Measurements from ENCODE around the gene ANK3. TPM values are rescaled to one million over a fixed set of nuclear protein-coding genes. Genes with fewer than 3 reads are reported as not detected.

ANK3 gene
- total and polyA plus RNA-seq, 2 donors (not counting 3 experiments of a cell fraction or from before 2014, with no cell fraction given), result 0.88 to 8.5 TPM

DNA sequence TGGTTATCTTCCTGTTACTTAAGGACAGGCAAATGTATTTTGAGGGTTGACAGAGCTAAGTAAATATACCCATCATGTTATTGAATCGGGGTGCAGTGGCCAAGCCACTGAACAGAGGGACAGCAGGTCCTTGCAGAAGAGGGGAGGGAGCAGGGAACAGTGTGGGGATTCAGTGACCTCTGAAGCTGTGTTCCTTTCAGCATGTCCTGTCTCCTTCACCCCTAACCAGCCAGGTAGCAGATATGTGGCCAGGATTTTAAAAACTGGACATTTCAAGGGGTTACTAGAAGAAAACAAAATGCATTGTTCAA, 12.7 kb downstream of the ANK3 start:
- no peaks in the 10 kb centered on the region for H3K79me2 ChIP-seq (ENCODE audit: control insufficient read depth, insufficient read depth, low read length)
- peak overlapping the region; percentile 35 for H2AFZ ChIP-seq (ENCODE audit: low read depth, low read length)
- no peaks in the 10 kb centered on the region for H4K20me1 ChIP-seq (replicated peaks; ENCODE audit: control insufficient read depth, extremely low read depth, insufficient read depth, low read length)
- H3K9me1 ChIP-seq (replicated peaks; ENCODE audit: control insufficient read depth, extremely low read depth, insufficient read depth, low read length), result no peaks in the 10 kb centered on the region
- intact Hi-C loops (cut with micrococcal nuclease), result no loop called here
- ChIA-PET CTCF (interaction anchor here (1.4 kb wide), 1 partner anchor 42 kb away, joined by 3 read pairs; no protein-coding TSS in a partner anchor), POLR2A (no interaction called here)
- no peak overlapping the region for H3K27ac ChIP-seq (ENCODE audit: insufficient read depth, low read depth, low read length)
- H3K9ac ChIP-seq (replicated peaks; ENCODE audit: extremely low read depth, insufficient read depth, low read length), result no peak overlapping the region
- no peak overlapping the region for H3K4me3 ChIP-seq (replicated peaks in 1 of 3; ENCODE audit: insufficient read depth in 1 of 3, low read depth in 1 of 3, low read length in 3 of 3)
- no peaks in the 10 kb centered on the region for H3K36me3 ChIP-seq (ENCODE audit: control insufficient read depth in 2 of 2, extremely low read depth in 1 of 2, insufficient read depth in 2 of 2, low read length in 2 of 2)
- DNase-seq (ENCODE audit: low read depth, low spot score) (no peak), FAIRE-seq (peak; percentile 42)
- H3K4me2 ChIP-seq (ENCODE audit: insufficient read depth, low read length), result no peak overlapping the region
- H3K27me3 ChIP-seq (ENCODE audit: control insufficient read depth in 2 of 2, insufficient read depth in 2 of 2, low read length in 2 of 2), result no peaks in the 10 kb centered on the region
- no peaks in the 10 kb centered on the region for H3K9me3 ChIP-seq (replicated peaks; ENCODE audit: control insufficient read depth, insufficient read depth, low read length)
- dilution Hi-C loops (cut with MboI; ENCODE audit: extremely low pct_ligation_motif_present, low sequenced_read_pairs), result no loop called here
- no peak for TF ChIP-seq JUN (IDR thresholded peaks at IDR 0.05; ENCODE audit: borderline replicate concordance, insufficient read depth, insufficient read length, low read depth)
- TF ChIP-seq POLR2A (IDR thresholded peaks at IDR 0.05; ENCODE audit: low read depth, low read length), result no peak
- TF ChIP-seq MYC (IDR thresholded peaks at IDR 0.05; ENCODE audit: low read depth, low read length), result no peak
- TF ChIP-seq, protein P1, sequence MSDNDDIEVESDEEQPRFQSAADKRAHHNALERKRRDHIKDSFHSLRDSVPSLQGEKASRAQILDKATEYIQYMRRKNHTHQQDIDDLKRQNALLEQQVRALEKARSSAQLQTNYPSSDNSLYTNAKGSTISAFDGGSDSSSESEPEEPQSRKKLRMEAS (IDR thresholded peaks at IDR 0.05; ENCODE audit: insufficient read depth, insufficient read length), result no peak
- no peak for TF ChIP-seq FOS (IDR thresholded peaks at IDR 0.05; ENCODE audit: borderline replicate concordance, insufficient read depth, low read length)
- TF ChIP-seq POLR2AphosphoS5 (IDR thresholded peaks at IDR 0.05; ENCODE audit: insufficient read depth, low read depth, low read length), result no peak
- TF ChIP-seq, protein P2, sequence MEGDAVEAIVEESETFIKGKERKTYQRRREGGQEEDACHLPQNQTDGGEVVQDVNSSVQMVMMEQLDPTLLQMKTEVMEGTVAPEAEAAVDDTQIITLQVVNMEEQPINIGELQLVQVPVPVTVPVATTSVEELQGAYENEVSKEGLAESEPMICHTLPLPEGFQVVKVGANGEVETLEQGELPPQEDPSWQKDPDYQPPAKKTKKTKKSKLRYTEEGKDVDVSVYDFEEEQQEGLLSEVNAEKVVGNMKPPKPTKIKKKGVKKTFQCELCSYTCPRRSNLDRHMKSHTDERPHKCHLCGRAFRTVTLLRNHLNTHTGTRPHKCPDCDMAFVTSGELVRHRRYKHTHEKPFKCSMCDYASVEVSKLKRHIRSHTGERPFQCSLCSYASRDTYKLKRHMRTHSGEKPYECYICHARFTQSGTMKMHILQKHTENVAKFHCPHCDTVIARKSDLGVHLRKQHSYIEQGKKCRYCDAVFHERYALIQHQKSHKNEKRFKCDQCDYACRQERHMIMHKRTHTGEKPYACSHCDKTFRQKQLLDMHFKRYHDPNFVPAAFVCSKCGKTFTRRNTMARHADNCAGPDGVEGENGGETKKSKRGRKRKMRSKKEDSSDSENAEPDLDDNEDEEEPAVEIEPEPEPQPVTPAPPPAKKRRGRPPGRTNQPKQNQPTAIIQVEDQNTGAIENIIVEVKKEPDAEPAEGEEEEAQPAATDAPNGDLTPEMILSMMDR (IDR thresholded peaks at IDR 0.05; ENCODE audit: extremely low read depth in 1 of 2, insufficient read depth in 1 of 2, low read depth in 1 of 2, low read length in 2 of 2), result no peak
- no peak for TF ChIP-seq GATA2 (IDR thresholded peaks at IDR 0.05; ENCODE audit: insufficient read depth, insufficient read length, low read depth, low read length)
- no peak for TF ChIP-seq EZH2 (IDR thresholded peaks at IDR 0.05; ENCODE audit: borderline replicate concordance, low read depth, low read length, severe bottlenecking)
- no peaks in the 10 kb centered on the region for H3K4me1 ChIP-seq (ENCODE audit: control insufficient read depth, extremely low read depth, insufficient read depth, low read length)
- BruUV-seq (replicated peaks), result no TSS peak
